Smooth muscle cell of the pulmonary artery (primary cell): ENCODE data around the gene DCHS2. TPM values are rescaled to one million over a fixed set of nuclear protein-coding genes. Genes with fewer than 3 reads are reported as not detected.

ENCODE experiments used
- total RNA-seq: library from RNA; depleted of rRNA; stranded (reverse); fragments of >200 nt; gene quantifications from 2 replicates; pipeline ENCODE4 v1.2.3, GENCODE V29; 2014

The DCHS2 gene, protein sequence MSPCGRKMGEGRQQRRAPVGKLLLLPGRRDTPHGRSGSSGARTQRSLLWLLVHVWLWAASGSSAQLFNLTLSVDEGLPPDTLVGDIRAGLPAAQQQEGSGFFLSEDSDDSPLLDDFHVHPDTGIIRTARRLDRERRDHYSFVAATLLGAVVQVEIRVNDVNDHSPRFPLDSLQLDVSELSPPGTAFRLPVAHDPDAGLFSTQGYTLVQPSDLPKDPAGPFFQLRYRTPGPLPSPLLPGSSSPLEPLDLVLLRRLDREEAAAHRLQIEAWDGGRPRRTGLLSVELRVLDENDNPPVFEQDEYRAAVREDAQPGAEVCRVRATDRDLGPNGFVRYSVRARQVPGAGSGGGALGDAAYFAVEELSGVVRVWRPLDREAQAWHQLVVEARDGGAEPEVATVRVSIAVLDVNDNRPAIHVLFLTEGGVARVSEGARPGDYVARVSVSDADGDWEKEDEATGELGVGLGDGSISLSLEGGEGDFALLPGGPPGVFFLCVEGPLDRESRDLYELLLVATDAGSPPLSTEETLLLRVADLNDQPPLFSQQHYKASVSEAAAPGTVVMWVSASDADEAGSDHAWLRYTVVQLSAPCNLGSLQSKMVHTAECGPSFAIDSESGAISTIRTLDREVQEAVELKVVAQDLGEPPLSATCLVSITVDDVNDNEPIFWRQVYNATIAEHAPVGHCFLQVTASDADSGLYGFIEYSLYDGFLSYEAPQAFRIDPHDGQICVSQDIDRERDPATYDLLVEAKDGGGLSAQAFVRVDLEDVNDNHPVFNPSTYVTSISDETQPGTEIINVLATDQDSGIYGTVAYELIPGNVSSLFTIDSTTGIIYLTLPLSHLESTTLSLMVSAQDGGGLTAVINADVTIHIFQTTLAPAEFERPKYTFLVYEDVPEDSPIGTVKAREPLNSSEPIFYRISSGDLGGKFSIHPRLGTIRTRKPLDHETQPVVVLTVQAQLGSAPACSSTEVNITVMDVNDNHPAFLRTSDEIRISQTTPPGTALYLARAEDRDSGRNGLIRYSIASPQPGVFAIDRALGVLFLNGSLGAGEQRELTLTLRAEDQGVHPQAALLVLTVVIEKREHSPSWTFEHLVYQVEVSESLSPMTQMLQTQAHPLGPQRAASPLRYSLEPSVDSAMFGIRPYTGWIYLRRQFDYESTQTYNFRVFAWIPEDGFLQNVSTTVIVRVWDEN (N-terminal part only)
- total RNA-seq = not detected in 2 replicates

DNA sequence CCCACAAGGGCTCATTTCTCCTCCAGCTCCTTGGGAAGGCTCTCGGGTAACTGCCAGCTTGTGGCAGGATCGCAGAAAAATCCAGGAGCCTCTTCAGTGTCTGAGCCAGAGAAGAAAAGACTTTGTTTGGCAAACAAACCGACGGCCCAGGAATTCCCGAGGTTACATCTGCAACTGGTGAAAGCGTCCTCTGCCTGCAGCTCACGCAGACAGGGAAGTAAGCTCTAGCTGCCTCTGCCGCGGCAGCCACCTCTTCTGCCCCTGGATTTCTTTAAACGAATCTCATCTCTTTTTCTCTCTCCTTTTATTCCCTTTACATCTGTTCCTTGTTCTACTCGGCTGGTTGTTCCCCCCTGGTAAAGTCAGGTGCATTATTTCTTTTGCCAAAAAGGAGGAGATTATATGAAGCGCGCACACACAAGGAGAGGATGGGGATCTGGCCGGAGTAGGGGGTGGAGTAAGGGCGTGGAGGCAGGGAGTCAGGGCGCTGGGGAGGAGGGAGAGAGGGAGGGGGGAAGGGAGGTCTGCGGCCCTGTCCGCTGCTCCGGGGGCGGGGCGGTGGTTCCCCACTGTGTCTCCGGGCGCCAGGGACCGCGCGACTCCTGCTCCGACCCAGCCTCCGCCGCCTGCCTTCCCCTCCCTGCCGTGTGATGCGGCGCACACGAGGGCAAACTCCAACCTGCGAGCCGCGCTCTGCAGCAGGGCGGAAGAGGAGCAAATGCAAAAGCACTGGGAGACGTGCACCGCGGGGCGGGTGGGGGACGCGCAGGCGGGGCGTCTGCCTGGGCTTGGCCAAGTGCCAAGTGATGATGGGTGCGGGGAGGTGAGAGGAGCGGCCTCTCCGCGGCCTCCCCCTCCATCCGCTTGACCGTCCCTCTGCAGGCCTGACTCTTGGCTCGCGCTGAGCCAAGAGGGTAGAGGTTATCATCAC, at the start of gene DCHS2:
DCHS2 (minus strand) TSS at position 459 of the 931 bp plus-strand sequence; CDS start at position 15, 444 bp downstream.

Other genes with a start within 250 kb of the DCHS2 start
- gene PLRG1, start 58.6 kb upstream of the DCHS2 start, total RNA-seq = 96.0 and 102 TPM in 2 replicates
- not detected in 2 replicates for gene FGB, start 71.2 kb upstream of the DCHS2 start, total RNA-seq
- gene FGA, start 98.9 kb upstream of the DCHS2 start, total RNA-seq = not detected in 2 replicates
- gene FGG, start 120.9 kb upstream of the DCHS2 start, total RNA-seq = not detected in 2 replicates